Panc1 (cell line): ENCODE measurements around the gene TMEM25. TPM values are rescaled to one million over a fixed set of nuclear protein-coding genes. Genes with fewer than 3 reads are reported as not detected.

ENCODE experiments used
- ATAC-seq: fragments of 200-7000 bp; cut with Tn5 transposase; 2 replicates; pipeline ENCODE4 v1.9.1; 2020; ENCODE audit warnings: mild to moderate bottlenecking, moderate library complexity
- BruUV-seq: library from RNA; stranded (reverse); fragments of 400-500 nt; replicated peaks from 2 replicates; lab custom pipeline; 2021; lab: Mats Ljungman, UMichigan
- CTCF ChIA-PET: fragments of 300-600 bp; sonication (Branson Sonifier 250); formaldehyde crosslinking; loops from one replicate; lab custom pipeline; 2022; ENCODE audit warnings: antibody characterized with exemption; lab: Charles Lee
- POLR2A ChIA-PET: fragments of 300-600 bp; sonication (Branson Sonifier 250); formaldehyde crosslinking; loops from one replicate; lab custom pipeline; 2022; ENCODE audit warnings: antibody characterized with exemption; lab: Charles Lee
- DNase-seq: peaks from one replicate; pipeline ENCODE4 v3.0.0-alpha.2; 2010; ENCODE audit warnings: low read depth, low spot score
- H3K27ac ChIP-seq: 2 replicates; pipeline ENCODE4 v1.5.1; 2011; ENCODE audit warnings: mild to moderate bottlenecking, low read length, inconsistent platforms
- H3K27me3 ChIP-seq: fragments of 200-500 bp; sonication (Bioruptor generic); 2 replicates; pipeline ENCODE4 v1.6.0; 2014; ENCODE audit warnings: low read length, inconsistent platforms; ENCODE audit not compliant: control insufficient read depth, insufficient read depth
- H3K36me3 ChIP-seq: fragments of 200-500 bp; sonication (Bioruptor generic); 2 replicates; pipeline ENCODE4 v1.5.1; 2014; ENCODE audit warnings: inconsistent platforms, mild to moderate bottlenecking, low read length, moderate library complexity; ENCODE audit not compliant: control insufficient read depth, insufficient read depth
- H3K4me1 ChIP-seq: 2 replicates; pipeline ENCODE4 v1.5.1; 2011; ENCODE audit warnings: inconsistent platforms, mild to moderate bottlenecking, low read length, moderate library complexity; ENCODE audit not compliant: control insufficient read depth, insufficient read depth
- H3K4me3 ChIP-seq, 2 experiments: 2 replicates each; pipeline ENCODE4 v1.5.1; 2011 to 2012; ENCODE audit warnings: low read depth in 2 of 2, low read length in 2 of 2, mild to moderate bottlenecking in 2 of 2, inconsistent platforms in 1 of 2, moderate library complexity in 1 of 2
- H3K9me3 ChIP-seq: fragments of 200-500 bp; sonication (Bioruptor generic); 2 replicates; pipeline ENCODE4 v1.5.1; 2014; ENCODE audit warnings: low read depth, mild to moderate bottlenecking, inconsistent platforms, low read length, moderate library complexity; ENCODE audit not compliant: control insufficient read depth, insufficient read depth
- POLR2AphosphoS5 ChIP-seq: IDR thresholded peaks from 2 replicates; pipeline ENCODE4 v1.6.1; 2012; ENCODE audit warnings: mild to moderate bottlenecking, low read depth, low read length, moderate library complexity
- REST ChIP-seq, 2 experiments: IDR thresholded peaks; 2 replicates each; pipeline ENCODE4 v1.6.1; 2011 to 2012; ENCODE audit warnings: low read depth in 2 of 2, control low read depth in 1 of 2, low read length in 1 of 2, mild to moderate bottlenecking in 1 of 2, moderate library complexity in 1 of 2; ENCODE audit not compliant: insufficient read depth in 1 of 2
- SIN3A ChIP-seq: IDR thresholded peaks from 2 replicates; pipeline ENCODE4 v1.6.1; 2012; ENCODE audit warnings: low read depth, mild to moderate bottlenecking, low read length, moderate library complexity, borderline replicate concordance; ENCODE audit not compliant: insufficient read depth
- TCF7L2 ChIP-seq: IDR thresholded peaks from 2 replicates; pipeline ENCODE4 v1.6.1; 2011; ENCODE audit warnings: mild to moderate bottlenecking, low read depth, low read length, inconsistent platforms
- in situ Hi-C: cut with HindIII; loops from 2 replicates; pipeline ENCODE4 v1.10.0; 2016; ENCODE audit warnings: low sequenced_read_pairs, low pct_unique_long_range_greater_than_20kb
- intact Hi-C: fragments of 100-400 bp; cut with micrococcal nuclease; formaldehyde crosslinking; loops from one replicate; pipeline ENCODE4 v1.10.0; 2022; ENCODE audit not compliant: unreplicated experiment
- total RNA-seq: library from RNA; stranded (reverse); gene quantifications from one replicate; pipeline ENCODE4 v1.2.1, GENCODE V29; 2021; ENCODE audit not compliant: unreplicated experiment
- TF ChIP-seq, protein P1 (sequence below): fragments of 450-650 bp; IDR thresholded peaks from 2 replicates; pipeline ENCODE4 v1.5.1; 2017; ENCODE audit warnings: mild to moderate bottlenecking

TMEM25 gene
- total RNA-seq, 1 experiment from 2014 or later: 6.7 TPM

DNA sequence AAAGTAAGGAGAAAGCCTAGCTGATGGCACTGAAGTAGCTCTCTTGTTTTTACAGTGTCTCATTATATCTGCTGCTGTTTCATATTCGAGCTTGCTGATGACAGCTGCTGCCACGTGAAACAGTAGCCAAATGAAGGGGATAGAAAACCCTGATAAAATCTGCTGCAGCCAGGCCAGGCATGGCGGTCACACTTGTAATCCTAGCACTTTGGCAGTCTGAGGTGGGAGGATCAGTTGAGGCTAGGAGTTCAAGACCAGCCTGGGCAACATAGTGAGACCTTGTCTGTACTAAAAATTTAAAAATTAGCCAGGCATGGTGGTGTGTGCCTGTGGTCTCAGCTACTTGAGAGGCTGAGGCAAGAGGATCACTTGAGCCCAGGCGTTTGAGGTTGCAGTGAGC is 21.3 kb downstream of the TMEM25 start:
- in situ Hi-C loops: no loop called here
- Histone ChIP-seq H3K36me3 (no peaks in the 10 kb centered on the region), H3K27me3 (no peaks in the 10 kb centered on the region), H3K27ac (no peak overlapping the region), H3K4me1 (no peaks in the 10 kb centered on the region), H3K4me3 (no peak overlapping the region), H3K9me3 (no peaks in the 10 kb centered on the region)
- intact Hi-C loops: no loop called here
- ATAC-seq (no peak), DNase-seq (no peak)
- CTCF ChIA-PET: interaction anchor here (0.5 kb wide), 1 partner anchor 434 kb away, joined by 5 read pairs; no protein-coding TSS in a partner anchor
- POLR2A ChIA-PET: no interaction called here
- no TSS peak for BruUV-seq
- TF ChIP-seq REST (IDR thresholded peaks at IDR 0.05; ENCODE audit: insufficient read depth in 1 of 2, low read depth in 2 of 2, low read length in 1 of 2) (no peak), POLR2AphosphoS5 (no peak), TCF7L2 (no peak), SIN3A (no peak)
- TF ChIP-seq, protein P1, sequence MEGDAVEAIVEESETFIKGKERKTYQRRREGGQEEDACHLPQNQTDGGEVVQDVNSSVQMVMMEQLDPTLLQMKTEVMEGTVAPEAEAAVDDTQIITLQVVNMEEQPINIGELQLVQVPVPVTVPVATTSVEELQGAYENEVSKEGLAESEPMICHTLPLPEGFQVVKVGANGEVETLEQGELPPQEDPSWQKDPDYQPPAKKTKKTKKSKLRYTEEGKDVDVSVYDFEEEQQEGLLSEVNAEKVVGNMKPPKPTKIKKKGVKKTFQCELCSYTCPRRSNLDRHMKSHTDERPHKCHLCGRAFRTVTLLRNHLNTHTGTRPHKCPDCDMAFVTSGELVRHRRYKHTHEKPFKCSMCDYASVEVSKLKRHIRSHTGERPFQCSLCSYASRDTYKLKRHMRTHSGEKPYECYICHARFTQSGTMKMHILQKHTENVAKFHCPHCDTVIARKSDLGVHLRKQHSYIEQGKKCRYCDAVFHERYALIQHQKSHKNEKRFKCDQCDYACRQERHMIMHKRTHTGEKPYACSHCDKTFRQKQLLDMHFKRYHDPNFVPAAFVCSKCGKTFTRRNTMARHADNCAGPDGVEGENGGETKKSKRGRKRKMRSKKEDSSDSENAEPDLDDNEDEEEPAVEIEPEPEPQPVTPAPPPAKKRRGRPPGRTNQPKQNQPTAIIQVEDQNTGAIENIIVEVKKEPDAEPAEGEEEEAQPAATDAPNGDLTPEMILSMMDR: no peak

DNA sequence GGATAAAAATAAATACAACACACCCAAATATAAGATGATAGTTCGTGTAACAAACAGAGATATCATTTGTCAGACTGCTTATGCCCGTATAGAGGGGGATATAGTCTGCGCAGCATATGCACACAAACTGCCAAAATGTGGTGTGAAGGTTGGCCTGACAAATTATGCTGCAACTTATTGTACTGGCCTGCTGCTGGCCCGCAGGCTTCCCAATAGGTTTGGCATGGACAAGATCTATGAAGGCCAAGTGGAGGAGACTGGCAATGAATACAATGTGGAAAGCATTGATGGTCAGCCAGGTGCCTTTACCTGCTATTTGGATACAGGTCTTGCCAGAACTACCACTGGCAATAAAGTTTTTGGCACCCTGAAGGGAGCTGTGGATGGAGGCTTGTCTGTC is 29.8 kb downstream of the TMEM25 start:
- BruUV-seq: no TSS peak
- DNase-seq (no peak), ATAC-seq (no peak)
- Histone ChIP-seq H3K27ac (no peak overlapping the region), H3K4me3 (no peak overlapping the region), H3K9me3 (no peaks in the 10 kb centered on the region), H3K4me1 (peaks cover 4% of the 10 kb centered on the region), H3K36me3 (no peaks in the 10 kb centered on the region; the same call in 1 of the 2 replicates), H3K27me3 (no peaks in the 10 kb centered on the region)
- ChIA-PET CTCF (no interaction called here), POLR2A (no interaction called here)
- intact Hi-C loops (no loop called here), in situ Hi-C loops (no loop called here)
- TF ChIP-seq SIN3A: no peak
- TF ChIP-seq, protein P1: no peak
- TF ChIP-seq TCF7L2: no peak
- no peak for TF ChIP-seq POLR2AphosphoS5
- no peak for TF ChIP-seq REST (IDR thresholded peaks at IDR 0.05; ENCODE audit: insufficient read depth in 1 of 2, low read depth in 2 of 2, low read length in 1 of 2)
